Right ventricle myocardium inferior (tissue), 1 donor: Measurements from ENCODE around the gene EFL1. TPM values are rescaled to one million over a fixed set of nuclear protein-coding genes. Genes with fewer than 3 reads are reported as not detected.
"Not testable (repeated sequence)": the region's sequence is repeated elsewhere in the genome, so short reads cannot be mapped to it uniquely, and the experiment has no call there.

ENCODE experiments used
- ATAC-seq: fragments of 200-7000 bp; cut with Tn5 transposase; one replicate; pipeline ENCODE4 v1.9.1; 2020; ENCODE audit warnings: mild to moderate bottlenecking, moderate library complexity
- DNase-seq: peaks from one replicate; pipeline ENCODE4 v3.0.0; 2021; ENCODE audit errors: missing footprints
- intact Hi-C: fragments of 100-400 bp; cut with DNase I; formaldehyde crosslinking; loops from one replicate; pipeline ENCODE4 v1.11.0; 2022
- long read RNA-seq: library from polyadenylated mRNA; unstranded; transcript quantifications from one replicate; pipeline ENCODE4 v2.0.0, GENCODE V29; 2021
- total RNA-seq: library from RNA; stranded (reverse); fragmentation: NEBNext Ultra II Directional; extraction: Animal tissue kit (Norgen Biotek cat#: 25700); gene quantifications from one replicate; pipeline ENCODE4 v1.2.1, GENCODE V29; 2021
- donor health status: DM: no; HTN: yes; CAD: no; lungs with severe emphysema.

Gene EFL1
- 16.9 TPM for total RNA-seq
- long read RNA-seq, transcript EFL1-201 (20 exons, 3,675 nt) = major isoform, 22 of 29 reads
- long read RNA-seq, partial matches to known transcripts = 1 of 29 reads
- long read RNA-seq, other reads (novel, unspliced or antisense) = 6 of 29 reads

DNA sequence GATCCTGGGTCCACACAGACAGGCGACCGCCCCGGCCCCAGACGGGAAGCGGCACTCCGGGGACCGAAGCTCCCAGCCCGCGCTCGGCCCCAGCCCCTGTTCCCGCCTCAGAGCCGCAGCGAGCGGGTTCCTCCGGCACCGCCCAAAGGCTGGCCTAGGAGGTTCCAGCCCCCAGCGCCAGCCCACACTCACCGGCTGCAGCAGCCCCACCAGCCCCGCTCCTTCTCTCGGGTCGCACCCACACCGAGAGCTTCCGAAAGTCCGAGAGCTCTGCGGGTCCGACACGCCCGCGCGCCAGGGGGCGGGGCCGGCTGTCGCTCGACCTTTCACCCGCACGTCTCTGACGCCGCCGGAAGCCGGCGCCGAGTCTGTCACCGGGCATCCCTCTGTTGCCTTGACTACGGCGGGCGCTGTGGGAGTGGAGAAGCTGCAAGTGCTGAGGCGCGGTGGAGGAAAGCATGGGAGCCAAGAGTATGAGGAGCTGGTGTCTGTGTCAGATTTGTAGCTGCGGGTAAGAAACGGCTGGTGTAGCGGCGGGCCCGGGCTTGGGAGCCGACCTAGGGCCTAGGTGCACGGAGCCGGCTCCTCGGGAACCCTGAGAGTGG is at the start of gene EFL1, which contains the start of gene SAXO2:
Gene EFL1 (minus strand): TSS at position 313 of the 605 bp plus-strand sequence. CDS start 956 bp downstream, outside the sequence.
Gene SAXO2 (plus strand): TSS at position 397 of the 605 bp plus-strand sequence. CDS start 62 bp downstream, at position 459.
- ATAC-seq (peak; percentile 98), DNase-seq (peak; percentile 96)
- intact Hi-C loops = no loop called here

DNA sequence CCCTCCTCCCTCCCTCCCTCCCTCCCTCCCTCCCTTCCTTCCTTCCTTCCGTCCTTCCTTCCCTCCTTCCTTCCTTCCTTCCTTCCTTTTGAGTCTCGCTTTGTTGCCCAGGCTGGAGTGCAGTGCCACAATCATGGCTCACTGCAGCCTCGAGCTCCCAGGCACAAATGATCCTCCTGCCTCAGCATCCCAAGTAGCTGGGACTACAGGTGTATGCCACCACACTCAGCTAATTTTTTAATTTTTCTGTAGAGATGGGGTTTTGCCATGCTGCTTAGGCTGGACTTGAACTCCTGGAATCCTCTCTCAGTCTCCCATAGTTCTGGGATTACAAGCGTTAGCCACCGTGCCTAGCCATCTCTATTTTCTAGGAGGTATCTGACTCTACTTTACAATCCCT is 48.8 kb upstream of the EFL1 start:
- DNase-seq, ATAC-seq, intact Hi-C loops: not testable (repeated sequence)

DNA sequence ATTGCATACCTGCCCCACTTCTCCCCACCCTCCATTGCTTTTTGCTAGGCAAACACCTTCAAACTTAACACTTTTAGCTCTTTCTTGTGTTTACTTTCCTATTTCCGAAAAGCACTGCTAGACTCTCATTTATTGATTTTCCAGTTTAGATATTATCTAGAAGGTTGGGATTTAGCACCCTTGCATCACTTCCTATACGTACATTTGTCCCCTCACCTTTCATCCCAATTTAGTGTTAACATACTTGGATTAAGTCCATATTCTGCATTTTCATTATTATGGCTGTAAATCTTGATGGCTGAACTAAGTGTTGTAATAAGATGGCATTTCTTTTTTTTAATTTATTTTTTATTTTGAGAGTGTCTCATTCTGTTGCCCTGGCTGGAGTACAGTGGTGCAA is 47.3 kb upstream of the EFL1 start:
- ATAC-seq = no peak
- no peak for DNase-seq
- intact Hi-C loops = no loop called here

DNA sequence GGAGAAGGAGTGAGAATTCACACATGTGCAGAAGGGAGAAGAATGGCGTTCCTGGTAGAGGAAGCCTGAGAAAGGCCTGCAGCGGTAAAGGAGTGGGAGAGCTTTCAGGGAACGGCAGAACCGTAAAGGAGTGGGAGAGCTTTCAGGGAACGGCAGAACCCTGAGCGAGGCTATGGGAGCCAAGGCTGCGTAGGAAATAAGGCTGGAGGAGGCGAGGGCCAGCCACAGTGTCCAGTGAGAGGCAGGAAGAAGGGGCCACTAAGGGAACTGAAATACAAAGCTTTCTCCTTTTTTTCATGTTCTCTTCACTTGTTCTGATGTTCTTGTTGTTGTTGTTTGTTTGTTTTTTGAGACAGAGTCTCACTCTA is 45.2 kb upstream of the EFL1 start:
- DNase-seq = no peak
- no peak for ATAC-seq
- intact Hi-C loops = no loop called here

DNA sequence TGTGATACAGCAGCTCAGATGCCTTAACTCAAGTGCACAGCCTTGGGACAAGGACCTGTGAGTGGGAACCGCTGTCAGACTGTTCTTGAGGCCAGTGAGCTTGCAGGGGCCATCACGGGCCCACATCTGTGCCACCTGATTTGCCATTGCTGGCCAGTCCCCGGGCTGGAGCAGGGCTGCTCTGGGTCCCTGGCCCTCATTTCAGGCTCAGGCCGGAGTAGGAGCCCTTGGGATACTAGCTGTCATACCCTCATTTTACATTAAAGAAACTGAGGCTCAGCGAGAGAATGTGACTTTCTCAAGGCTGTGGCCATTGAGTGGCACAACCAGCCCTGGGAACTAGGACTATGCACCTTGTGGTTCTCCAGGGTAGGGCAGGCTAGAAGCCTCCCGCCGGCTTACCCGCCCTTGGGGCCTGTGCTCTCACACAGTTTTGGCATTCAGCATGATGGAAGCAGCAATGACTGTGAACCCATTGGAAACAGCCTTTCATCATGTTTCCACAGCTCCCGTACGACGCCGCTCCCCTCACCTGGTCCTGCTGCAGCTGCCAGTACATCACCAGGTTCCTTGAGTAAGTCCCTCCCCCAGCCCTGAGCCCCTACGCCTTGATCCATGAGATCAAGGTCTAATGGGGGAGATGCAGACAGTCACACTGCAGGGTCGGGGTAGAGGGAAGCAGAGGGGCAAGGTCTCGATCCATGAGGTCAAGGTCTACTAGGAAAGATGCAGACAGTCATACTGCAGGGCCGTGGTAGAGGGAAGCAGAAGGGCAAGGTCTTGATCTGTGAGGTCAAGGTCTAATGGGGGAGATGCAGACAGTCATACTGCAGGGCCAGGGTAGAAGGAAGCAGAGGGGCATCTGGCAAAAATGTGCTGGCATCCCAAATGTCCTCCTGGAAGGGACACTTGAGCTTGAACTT is 44.5 kb upstream of the EFL1 start:
- intact Hi-C loops = no loop called here
- DNase-seq (no peak), ATAC-seq (no peak)

DNA sequence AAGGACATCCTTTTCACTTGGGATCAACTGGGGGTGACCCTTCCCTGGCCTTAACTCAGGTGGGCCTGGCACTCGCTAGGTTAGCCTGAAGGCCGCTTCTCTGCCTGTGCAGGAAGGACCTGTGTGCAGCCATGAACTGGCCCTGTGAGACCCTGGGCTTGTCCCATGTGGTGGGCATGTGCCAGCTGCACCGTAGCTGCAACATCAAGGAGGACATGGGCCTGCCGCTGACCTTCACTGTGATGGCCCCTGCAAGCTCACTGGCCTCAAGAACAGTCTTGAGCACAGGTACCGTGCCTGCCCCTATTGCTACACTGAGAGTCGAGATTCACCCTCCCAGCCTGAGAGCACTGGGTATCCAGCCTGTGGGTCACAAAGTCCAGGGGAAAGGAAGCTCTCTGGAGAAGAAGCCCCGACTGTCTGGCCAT is 43.1 kb upstream of the EFL1 start:
- intact Hi-C loops = no loop called here
- ATAC-seq = no peak
- DNase-seq = no peak

DNA sequence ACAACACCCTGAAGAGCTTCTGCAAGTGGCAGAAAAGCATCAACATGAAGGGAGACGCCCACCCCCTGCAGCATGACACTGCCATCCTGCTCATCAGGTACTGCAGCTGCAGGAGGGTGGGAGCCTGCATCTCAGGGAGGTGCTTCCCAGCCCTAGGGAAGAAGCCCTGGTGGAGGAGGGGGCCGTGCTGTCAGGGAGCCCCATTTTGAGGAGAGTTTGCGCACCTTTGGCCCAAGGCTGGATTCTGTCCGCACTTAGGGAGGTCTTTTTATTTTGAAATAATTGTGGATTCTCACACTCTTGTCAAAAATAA is 42.2 kb upstream of the EFL1 start:
- ATAC-seq (no peak), DNase-seq (no peak)
- intact Hi-C loops = no loop called here

DNA sequence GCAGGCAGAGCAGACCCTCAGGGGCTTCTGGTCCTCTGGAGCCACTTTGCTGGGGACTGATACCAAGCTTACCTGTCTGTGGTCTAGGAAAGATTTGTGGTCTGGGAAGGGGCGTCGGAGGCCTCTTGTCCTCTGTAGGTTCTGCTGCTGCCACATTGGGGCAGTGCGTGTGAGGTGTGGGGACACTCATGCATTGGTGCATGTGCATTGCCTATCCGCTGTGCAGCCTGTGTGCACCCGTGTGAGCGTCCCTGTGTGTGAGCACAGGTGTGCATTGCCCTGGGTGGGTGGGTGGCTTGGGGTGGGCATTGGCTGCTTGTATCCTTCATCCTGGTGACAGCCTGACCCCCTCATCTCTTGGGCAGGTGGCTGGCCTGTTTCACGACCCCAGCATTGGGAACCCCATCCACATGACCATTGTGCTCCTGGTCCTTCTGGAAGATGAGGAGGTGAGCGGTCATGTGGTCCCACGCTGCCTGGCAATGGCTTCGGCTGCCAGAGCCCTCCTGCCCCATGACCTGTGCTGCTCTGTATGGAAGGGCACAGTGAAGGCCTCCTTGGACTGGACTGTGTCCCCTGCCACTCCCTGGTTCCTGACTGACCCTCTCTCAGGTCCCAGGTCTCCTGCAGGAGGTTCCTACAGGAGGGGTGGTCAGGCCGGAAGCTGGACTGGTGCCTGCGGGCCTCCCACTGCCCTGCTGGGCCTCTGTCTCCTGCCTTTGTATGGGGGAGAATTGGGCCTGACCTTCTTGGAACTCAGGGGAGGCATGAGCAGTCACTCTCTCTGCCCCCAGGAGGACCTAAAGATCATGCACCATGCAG is 41.6 kb upstream of the EFL1 start:
- intact Hi-C loops = no loop called here
- no peak for ATAC-seq
- no peak for DNase-seq

DNA sequence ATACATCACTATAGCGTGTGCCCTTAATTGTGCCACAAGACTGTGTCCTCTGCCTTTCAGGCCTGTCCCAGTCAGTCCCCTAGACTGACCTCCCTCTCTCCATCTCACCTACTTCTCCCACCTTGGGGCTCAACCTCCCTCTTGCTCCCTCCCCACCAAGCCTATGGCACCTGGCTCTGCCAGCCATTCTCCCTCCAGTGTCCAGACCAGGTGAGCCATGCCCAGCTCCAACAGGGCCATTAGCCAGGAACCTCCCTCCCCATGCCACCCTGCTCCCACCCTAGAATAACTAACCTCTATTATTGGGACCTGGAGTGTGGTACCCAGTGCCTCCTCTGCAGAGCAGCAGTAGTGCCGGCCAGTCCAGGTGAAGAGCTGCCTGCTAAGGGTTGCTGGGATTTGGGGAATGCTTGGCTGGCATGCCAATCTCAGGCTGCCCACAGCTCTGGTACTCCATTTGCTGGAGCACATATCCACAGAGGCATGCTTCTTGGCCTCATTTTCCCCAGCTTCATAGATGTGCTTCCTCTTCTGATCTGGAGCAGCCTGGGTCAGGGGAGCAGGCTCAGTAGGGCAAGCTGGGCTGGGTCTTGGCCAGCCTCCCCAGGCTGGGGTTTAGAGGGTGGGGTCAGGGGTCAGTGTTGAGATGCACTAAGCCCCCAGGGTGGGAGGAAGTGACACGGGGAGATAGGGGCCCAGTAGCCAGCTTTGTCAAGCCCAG is 38.9 kb upstream of the EFL1 start:
- intact Hi-C loops = no loop called here
- ATAC-seq = no peak
- DNase-seq = no peak

DNA sequence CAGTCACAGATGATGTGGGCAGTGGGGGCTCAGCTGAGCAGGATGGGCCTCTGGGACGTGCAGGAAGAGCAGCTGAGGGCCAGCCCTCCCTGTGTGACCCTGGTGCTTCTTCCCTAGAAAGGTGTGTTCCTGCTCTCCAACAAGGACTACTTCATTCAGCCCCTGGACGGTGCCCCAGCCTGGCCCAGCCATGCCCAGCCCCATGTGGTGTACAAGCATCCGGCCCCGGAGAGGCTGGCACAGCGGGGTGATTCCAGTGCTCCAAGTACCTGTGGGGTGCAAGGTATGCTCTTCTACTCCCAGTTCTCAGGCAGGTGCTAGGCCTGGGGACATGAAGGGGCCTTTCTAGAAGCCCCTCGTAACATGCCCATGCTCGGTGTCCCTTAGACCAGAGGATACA is 38.3 kb upstream of the EFL1 start:
- DNase-seq (no peak), ATAC-seq (no peak)
- intact Hi-C loops = no loop called here

DNA sequence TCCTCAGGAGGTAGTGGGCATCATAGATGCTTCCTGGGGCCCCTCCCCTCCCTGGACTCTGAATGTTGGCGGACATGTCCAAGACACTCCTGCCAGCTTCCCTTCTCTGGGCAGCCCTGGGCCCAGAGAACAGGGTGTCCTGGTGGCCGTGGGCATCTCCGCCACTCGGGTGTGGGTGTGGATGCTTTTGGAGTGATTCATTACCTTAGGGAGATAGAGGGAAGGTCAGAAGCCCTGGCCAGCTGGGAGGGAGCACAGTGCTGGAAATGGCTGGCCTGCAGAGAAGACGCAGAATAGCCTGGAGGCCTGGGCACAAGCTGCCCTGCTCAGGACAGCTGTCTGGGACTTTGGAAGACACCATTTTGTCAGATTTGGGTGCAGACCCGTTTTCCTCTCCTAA is 37.8 kb upstream of the EFL1 start:
- intact Hi-C loops, DNase-seq: not testable (repeated sequence)
- ATAC-seq = peak; percentile 67

DNA sequence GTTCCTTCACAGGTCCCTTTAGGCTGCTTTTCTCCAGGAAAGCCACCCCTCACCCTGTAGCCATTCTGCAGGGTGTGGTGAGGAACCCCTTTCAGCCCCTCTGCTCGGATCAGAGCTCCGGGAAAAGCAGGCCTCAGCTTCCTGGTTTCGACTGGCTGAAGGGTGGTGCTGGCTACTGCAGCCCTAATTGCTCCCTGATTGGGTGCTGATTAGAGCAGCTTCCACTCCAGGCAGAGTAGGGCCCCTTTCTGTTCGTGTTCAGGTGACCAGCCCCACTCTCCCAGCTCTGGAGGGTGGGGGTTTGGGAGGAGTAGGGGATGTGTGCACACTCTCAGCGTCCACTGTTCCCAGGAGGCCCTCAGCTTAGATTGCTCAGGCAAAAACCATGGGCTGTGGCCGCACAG is 37.0 kb upstream of the EFL1 start:
- ATAC-seq, DNase-seq, intact Hi-C loops: not testable (repeated sequence)

DNA sequence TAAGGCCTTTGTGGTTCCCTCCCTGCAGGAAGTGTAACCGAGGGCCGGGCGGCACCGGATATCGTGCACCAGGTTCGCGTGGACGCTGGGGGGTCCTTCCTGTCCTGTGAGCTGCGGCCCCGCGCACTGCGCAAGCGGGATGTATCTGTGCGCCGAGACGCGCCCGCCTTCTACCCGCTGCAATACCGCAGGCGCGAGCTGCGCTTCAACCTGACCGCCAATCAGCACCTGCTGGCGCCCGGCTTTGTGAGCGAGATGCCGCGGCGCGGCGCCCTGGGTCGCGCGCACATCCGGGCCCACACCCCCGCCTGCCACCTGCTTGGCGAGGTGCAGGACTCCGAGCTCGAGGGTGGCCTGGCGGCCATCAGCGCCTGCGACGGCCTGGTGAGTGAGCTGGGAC is 36.0 kb upstream of the EFL1 start:
- DNase-seq = peak; percentile 69
- no peak for ATAC-seq
- intact Hi-C loops = no loop called here

DNA sequence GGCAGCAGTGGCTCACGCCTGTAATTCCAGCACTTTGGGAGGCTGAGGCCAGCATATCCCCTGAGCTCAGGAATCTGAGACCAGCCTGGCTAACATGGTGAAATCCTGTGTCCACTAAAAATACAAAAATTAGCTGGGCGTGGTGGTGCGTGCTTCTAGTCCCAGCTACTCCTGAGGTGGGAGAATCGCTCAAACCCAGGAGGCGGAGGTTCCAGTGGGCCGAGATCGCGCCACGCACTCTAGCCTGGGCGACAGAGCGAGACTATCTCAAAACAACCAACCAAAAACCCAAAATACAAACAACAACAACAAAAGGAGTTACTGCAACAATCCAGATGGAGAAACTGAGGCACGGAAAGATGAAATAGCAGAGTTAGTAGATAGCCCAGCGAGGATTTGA is 35.5 kb upstream of the EFL1 start:
- ATAC-seq (no peak), DNase-seq (no peak)
- intact Hi-C loops = no loop called here

DNA sequence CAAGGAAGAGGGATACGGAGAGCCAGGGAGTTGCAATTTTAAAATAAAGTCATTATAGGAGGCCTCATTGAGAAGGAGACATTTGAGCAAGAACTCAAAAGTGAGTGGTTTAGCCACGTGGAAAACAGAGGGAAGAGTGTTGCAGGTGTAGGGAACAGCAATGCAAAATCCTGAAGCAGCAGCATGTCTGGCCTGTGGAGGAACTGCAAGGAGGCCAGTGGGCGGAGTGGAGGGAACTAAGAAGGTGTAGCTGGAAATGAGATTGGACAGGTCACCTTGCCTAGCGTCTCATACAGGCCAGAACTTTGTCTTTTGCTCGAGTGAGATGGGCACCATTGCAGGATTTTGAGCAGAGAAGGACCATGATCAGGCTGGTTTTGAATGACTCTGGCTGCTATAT is 35.0 kb upstream of the EFL1 start:
- DNase-seq (no peak), ATAC-seq (no peak)
- intact Hi-C loops = no loop called here

DNA sequence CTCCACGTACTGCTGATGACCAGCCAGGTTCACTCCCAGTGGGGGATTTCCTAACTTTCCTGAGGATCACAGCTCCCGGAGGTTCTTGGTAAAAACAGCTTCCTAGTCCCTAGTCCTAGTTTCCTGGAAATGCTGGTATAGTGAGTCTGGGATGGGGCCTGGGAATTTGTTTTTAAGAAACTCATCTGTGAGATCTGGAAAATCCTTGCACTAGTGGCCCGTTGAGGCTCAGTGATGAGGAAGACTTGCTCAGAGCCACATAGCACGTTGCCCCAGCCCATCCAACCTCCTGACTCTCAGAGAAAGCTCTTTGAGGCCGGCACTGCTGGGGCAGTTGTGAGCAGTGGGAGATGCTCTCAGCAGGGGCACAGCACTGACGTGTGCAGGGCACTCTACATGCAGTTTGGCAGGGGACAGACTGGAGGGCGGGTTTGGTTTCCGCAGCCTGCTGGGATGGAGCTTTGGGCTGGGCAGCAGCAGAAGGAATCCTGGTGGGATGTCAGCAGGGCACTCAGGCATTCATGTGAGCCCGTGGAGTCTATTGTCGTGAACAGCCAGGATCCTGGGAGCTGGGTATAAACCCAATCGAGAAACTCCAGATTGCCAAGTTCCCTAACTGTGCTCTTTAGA is 31.6 kb upstream of the EFL1 start:
- intact Hi-C loops = no loop called here
- DNase-seq (no peak), ATAC-seq (no peak)

DNA sequence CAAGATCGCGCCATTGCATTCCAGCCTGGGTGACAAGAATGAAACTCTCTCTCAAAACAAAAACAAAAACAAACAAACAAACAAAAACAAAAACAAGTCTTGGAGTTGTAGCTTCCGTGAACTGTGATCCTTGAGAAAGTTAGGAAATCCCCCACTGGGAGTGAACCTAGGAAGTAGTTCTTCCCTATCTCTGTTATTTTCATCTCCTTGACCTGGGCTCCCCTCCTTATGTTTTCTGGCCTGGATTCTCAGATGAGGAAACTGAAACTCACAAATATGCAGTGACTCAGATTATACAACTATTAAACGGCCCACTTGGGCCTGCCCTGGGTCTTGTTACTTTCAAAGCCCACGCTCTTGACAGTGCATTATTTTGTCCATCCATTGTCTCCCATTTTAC is 29.7 kb upstream of the EFL1 start:
- intact Hi-C loops = no loop called here
- no peak for ATAC-seq

DNA sequence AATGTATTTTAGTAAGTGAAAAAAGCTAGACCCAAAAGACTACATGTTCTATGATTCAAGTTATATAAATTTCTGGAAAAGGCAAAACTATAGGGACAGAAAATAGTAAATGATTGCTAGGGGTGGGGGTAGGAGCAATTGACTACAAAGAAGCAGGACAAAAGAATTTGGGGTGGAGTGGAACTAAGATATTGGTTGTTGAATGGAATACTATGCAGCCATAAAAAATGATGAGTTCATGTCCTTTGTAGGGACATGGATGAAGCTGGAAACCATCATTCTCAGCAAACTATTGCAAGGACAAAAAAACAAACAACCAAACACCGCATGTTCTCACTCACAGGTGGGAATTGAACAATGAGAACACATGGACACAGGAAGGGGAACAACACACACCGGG is 25.7 kb upstream of the EFL1 start:
- ATAC-seq, intact Hi-C loops, DNase-seq: not testable (repeated sequence)

More for the DNA sequence above, 29.7 kb upstream of the EFL1 start:
- DNase-seq = no peak
